Kidney (tissue), 14 donors: ENCODE data around the gene SYT17. TPM values are rescaled to one million over a fixed set of nuclear protein-coding genes. Genes with fewer than 3 reads are reported as not detected.

Source experiments
- DNase-seq, 5 donors: peaks; one replicate each; pipeline ENCODE4 v3.0.0-alpha.2; 2013 to 2020
- FAIRE-seq: peaks from 2 replicates; lab custom pipeline; 2012; peaks lifted over from hg19 to GRCh38; lab: Jason Lieb, UNC
- H3K27ac ChIP-seq, 2 donors: one replicate each; pipeline ENCODE4 v1.7.0; 2013; ENCODE audit warnings: low read depth in 2 of 2, low read length in 2 of 2, inconsistent platforms in 1 of 2
- H3K27me3 ChIP-seq: one replicate; pipeline ENCODE4 v1.7.1; 2013; ENCODE audit warnings: low read length, inconsistent platforms; ENCODE audit not compliant: control insufficient read depth, insufficient read depth
- H3K36me3 ChIP-seq, 3 donors: one replicate each; pipeline versions ENCODE4 v1.7.0 to v1.7.1; 2013; ENCODE audit warnings: low read length in 3 of 3, control low read depth in 1 of 3, inconsistent platforms in 1 of 3; ENCODE audit not compliant: insufficient read depth in 3 of 3, control insufficient read depth in 2 of 3
- H3K4me1 ChIP-seq, 3 donors: one replicate each; pipeline versions ENCODE4 v1.7.0 to v1.7.1; 2013; ENCODE audit warnings: low read length in 3 of 3, inconsistent platforms in 1 of 3, low read depth in 1 of 3; ENCODE audit not compliant: control insufficient read depth in 2 of 3, insufficient read depth in 2 of 3
- H3K4me3 ChIP-seq, 3 donors: one replicate each; pipeline versions ENCODE4 v1.7.0 to v1.8.1; 2013; ENCODE audit warnings: low read length in 3 of 3, control low read depth in 1 of 3, inconsistent platforms in 1 of 3
- H3K9ac ChIP-seq, 3 donors: one replicate each; pipeline versions ENCODE4 v1.7.0 to v1.7.1; 2013; ENCODE audit warnings: low read length in 3 of 3, control low read depth in 1 of 3, inconsistent platforms in 1 of 3
- H3K9me3 ChIP-seq, 3 donors: one replicate each; pipeline versions ENCODE4 v1.7.0 to v1.7.1; 2013; ENCODE audit warnings: low read length in 3 of 3, control low read depth in 1 of 3, inconsistent platforms in 1 of 3; ENCODE audit not compliant: control insufficient read depth in 2 of 3, insufficient read depth in 1 of 3
- CTCF ChIP-seq: IDR thresholded peaks from 3 replicates; pipeline ENCODE4 v1.5.1; 2012; ENCODE audit warnings: mild to moderate bottlenecking, moderate library complexity, borderline replicate concordance; ENCODE audit not compliant: insufficient read depth; ENCODE audit errors: extremely low read depth
- intact Hi-C: fragments of 100-400 bp; cut with DNase I; formaldehyde crosslinking; loops from one replicate; pipeline ENCODE4 v1.11.1; 2022
- polyA plus RNA-seq: library from polyadenylated mRNA; stranded (reverse); fragments of 350-450 nt; fragmentation: Illumina TruSeq; extraction: RNeasy Lipid Tissue Mini Kit (QIAGEN cat#74804); gene quantifications from one replicate; pipeline ENCODE4 v1.2.3, GENCODE V29; 2014; ENCODE audit warnings: low read depth, low replicate concordance; ENCODE audit not compliant: insufficient read depth
- total RNA-seq: library from RNA; stranded (reverse); fragmentation: NEBNext Ultra II Directional; extraction: Animal tissue kit (Norgen Biotek cat#: 25700); gene quantifications from one replicate; pipeline ENCODE4 v1.2.1, GENCODE V29; 2021
- donor health status: control.
- donor health status: control.
- donor health status: control.
- donor health status: control.
- donor health status: control.
- donor health status: DM: yes; HTN: yes; CAD: no.
- donor health status: Normal renal cell carcinoma (clear cell type).

Gene SYT17
- total and polyA plus RNA-seq, 2 donors from 2014 or later: 5.8 to 8.8 TPM

GRCh38 chr16:19316846-19317245 lies 148.8 kb downstream of the SYT17 start:
- DNase-seq: no peak
- TF ChIP-seq CTCF: no peak
- Histone ChIP-seq H3K27ac (no peak overlapping the region), H3K4me1 (no peaks in the 10 kb centered on the region), H3K4me3 (no peak overlapping the region), H3K9ac (no peak overlapping the region), H3K36me3 (no peaks in the 10 kb centered on the region), H3K9me3 (no peaks in the 10 kb centered on the region), H3K27me3 (no peaks in the 10 kb centered on the region)
- intact Hi-C loops: no loop called here
- FAIRE-seq: no peak

Other genes with a start within 250 kb of the SYT17 start
- 94.4 TPM for gene SMG1, start 241.8 kb upstream of the SYT17 start, total RNA-seq
- gene SMG1, start 241.8 kb upstream of the SYT17 start, polyA plus RNA-seq: 4.9 TPM
- gene TMC7, start 184.3 kb upstream of the SYT17 start, total RNA-seq: 1.2 TPM
- 0.30 TPM for gene TMC7, start 184.3 kb upstream of the SYT17 start, polyA plus RNA-seq
- 32.5 TPM for gene COQ7, start 100.6 kb upstream of the SYT17 start, total RNA-seq
- gene COQ7, start 100.6 kb upstream of the SYT17 start, polyA plus RNA-seq: 18.8 TPM
- 48.1 TPM for gene ITPRIPL2, start 54.3 kb upstream of the SYT17 start, total RNA-seq
- gene ITPRIPL2, start 54.3 kb upstream of the SYT17 start, polyA plus RNA-seq: 6.7 TPM
- gene CLEC19A, start 117.5 kb downstream of the SYT17 start, total RNA-seq: not detected
- not detected for gene CLEC19A, start 117.5 kb downstream of the SYT17 start, polyA plus RNA-seq
- gene TMC5, start 249.6 kb downstream of the SYT17 start, total RNA-seq: 6.6 TPM
- 1.0 TPM for gene TMC5, start 249.6 kb downstream of the SYT17 start, polyA plus RNA-seq